Neuronal stem cell (in vitro differentiated cells): Measurements from ENCODE around the gene NPC1L1.

Experiments
- DNase-seq: peaks from one replicate; pipeline ENCODE4 v3.0.0-alpha.2; 2013; ENCODE audit warnings: low spot score
- H2AFZ ChIP-seq: one replicate; pipeline ENCODE4 v1.6.1; 2013; ENCODE audit warnings: mild to moderate bottlenecking, low read length, inconsistent platforms
- H2AK5ac ChIP-seq: 2 replicates; pipeline ENCODE4 v1.6.1; 2013; ENCODE audit warnings: low read depth, mild to moderate bottlenecking, inconsistent platforms, low read length, moderate library complexity, mixed read lengths
- H2BK120ac ChIP-seq: 2 replicates; pipeline ENCODE4 v1.6.1; 2013; ENCODE audit warnings: low read depth, mild to moderate bottlenecking, inconsistent platforms, low read length, moderate library complexity, mixed read lengths
- H2BK12ac ChIP-seq: one replicate; pipeline ENCODE4 v1.6.1; 2013; ENCODE audit warnings: low read length, inconsistent platforms
- H2BK15ac ChIP-seq: 2 replicates; pipeline ENCODE4 v1.6.1; 2013; ENCODE audit warnings: mild to moderate bottlenecking, low read length, inconsistent platforms, mixed read lengths
- H2BK5ac ChIP-seq: one replicate; pipeline ENCODE4 v1.6.1; 2013; ENCODE audit warnings: inconsistent platforms, mild to moderate bottlenecking, low read length, moderate library complexity
- H3K14ac ChIP-seq: one replicate; pipeline ENCODE4 v1.6.1; 2013; ENCODE audit warnings: low read length, inconsistent platforms
- H3K18ac ChIP-seq: 2 replicates; pipeline ENCODE4 v1.6.1; 2013; ENCODE audit warnings: low read length, inconsistent platforms
- H3K23ac ChIP-seq: 2 replicates; pipeline ENCODE4 v1.6.1; 2013; ENCODE audit warnings: low read depth, mild to moderate bottlenecking, mixed read lengths, low read length, inconsistent platforms; ENCODE audit not compliant: poor library complexity
- H3K27ac ChIP-seq: replicated peaks from 3 replicates; pipeline ENCODE4 v1.5.1; 2013; ENCODE audit warnings: low read length, inconsistent platforms
- H3K27me3 ChIP-seq, 3 experiments: 2 replicates each; pipeline ENCODE4 v1.6.1; 2013; ENCODE audit warnings: low read length in 3 of 3, mild to moderate bottlenecking in 2 of 3, inconsistent platforms in 1 of 3, low read depth in 1 of 3, mixed read lengths in 1 of 3, moderate library complexity in 1 of 3; ENCODE audit not compliant: control insufficient read depth in 3 of 3, insufficient read depth in 3 of 3
- H3K36me3 ChIP-seq, 2 donors: replicated peaks in 1 of 2; 2 replicates each; pipeline ENCODE4 v1.6.1; 2013; ENCODE audit warnings: low read length in 2 of 2; ENCODE audit not compliant: control insufficient read depth in 2 of 2, insufficient read depth in 2 of 2
- H3K4ac ChIP-seq: 2 replicates; pipeline ENCODE4 v1.6.1; 2013; ENCODE audit warnings: inconsistent platforms, mild to moderate bottlenecking, low read length, moderate library complexity
- H3K4me1 ChIP-seq, 2 donors: 1 replicate in 1 of 2; 2 replicates in 1 of 2; pipeline ENCODE4 v1.6.1; 2013; ENCODE audit warnings: low read length in 2 of 2, low read depth in 1 of 2; ENCODE audit not compliant: control insufficient read depth in 2 of 2, insufficient read depth in 1 of 2
- H3K4me2 ChIP-seq: one replicate; pipeline ENCODE4 v1.6.1; 2013; ENCODE audit warnings: mild to moderate bottlenecking, low read length, inconsistent platforms; ENCODE audit not compliant: insufficient read depth, poor library complexity, severe bottlenecking
- H3K4me3 ChIP-seq, 2 donors: 2 replicates each; pipeline ENCODE4 v1.5.1; 2013; ENCODE audit warnings: low read length in 2 of 2, mild to moderate bottlenecking in 2 of 2, inconsistent platforms in 1 of 2, moderate library complexity in 1 of 2
- H3K79me1 ChIP-seq: one replicate; pipeline ENCODE4 v1.6.1; 2013; ENCODE audit warnings: low read depth, mild to moderate bottlenecking, inconsistent platforms, low read length, moderate library complexity
- H3K9ac ChIP-seq: one replicate; pipeline ENCODE4 v1.6.1; 2013; ENCODE audit warnings: mild to moderate bottlenecking, low read depth, low read length, inconsistent platforms; ENCODE audit not compliant: poor library complexity
- H3K9me3 ChIP-seq, 2 donors: replicated peaks in 1 of 2; 2 replicates each; pipeline versions ENCODE3 to v1.6.1; 2013; ENCODE audit warnings: low read length in 2 of 2, mild to moderate bottlenecking in 2 of 2, inconsistent platforms in 1 of 2, low read depth in 1 of 2, mixed read lengths in 1 of 2, moderate library complexity in 1 of 2; ENCODE audit not compliant: control insufficient read depth in 2 of 2, insufficient read depth in 1 of 2
- H4K8ac ChIP-seq: one replicate; pipeline ENCODE4 v1.6.1; 2013; ENCODE audit warnings: low read depth, mild to moderate bottlenecking, inconsistent platforms, low read length, moderate library complexity
- H4K91ac ChIP-seq: one replicate; pipeline ENCODE4 v1.6.1; 2013; ENCODE audit warnings: low read length, low read depth, mild to moderate bottlenecking, inconsistent platforms; ENCODE audit not compliant: poor library complexity
- WGBS, 2 donors: extraction: QIAGEN DNeasy Blood & Tissue Kit; methylation state at CpG; one replicate each; pipeline ENCODE4 v1.1.7; 2013; ENCODE audit warnings: missing lambda C conversion rate in 2 of 2, mixed read lengths in 1 of 2; ENCODE audit not compliant: insufficient read length in 2 of 2, insufficient replicate concordance in 1 of 2; ENCODE audit errors: extremely low coverage in 2 of 2; 5-methylcytosine and 5-hydroxymethylcytosine counted together

NPC1L1 gene

GRCh38 chr7:44477063-44477830 is 63.9 kb downstream of the NPC1L1 start:
- no peak overlapping the region for H3K4ac ChIP-seq
- H3K27ac ChIP-seq = no peak overlapping the region
- no peak overlapping the region for H3K14ac ChIP-seq
- peak; percentile 62 for DNase-seq
- no peaks in the 10 kb centered on the region for H3K27me3 ChIP-seq
- no peak overlapping the region for H2BK12ac ChIP-seq
- no peak overlapping the region for H2BK120ac ChIP-seq
- H4K8ac ChIP-seq = no peak overlapping the region
- H3K9me3 ChIP-seq = peaks cover 0 to under 1% of the 10 kb centered on the region in 2 donors
- peaks cover 21 to 94% of the 10 kb centered on the region in 2 donors for H3K36me3 ChIP-seq
- H3K9ac ChIP-seq = no peak overlapping the region
- H3K4me1 ChIP-seq = no peaks in the 10 kb centered on the region
- no peak overlapping the region for H2BK15ac ChIP-seq
- no peak overlapping the region for H3K4me3 ChIP-seq
- H3K18ac ChIP-seq = no peak overlapping the region
- H2AK5ac ChIP-seq = no peak overlapping the region
- no peak overlapping the region for H2AFZ ChIP-seq
- WGBS, 2 donors = no CpG with 5 or more reads among the region's 6 CpGs
- H2BK5ac ChIP-seq = no peak overlapping the region
- no peak overlapping the region for H4K91ac ChIP-seq
- no peak overlapping the region for H3K23ac ChIP-seq
- H3K4me2 ChIP-seq = no peak overlapping the region
- H3K79me1 ChIP-seq = no peaks in the 10 kb centered on the region

DNA sequence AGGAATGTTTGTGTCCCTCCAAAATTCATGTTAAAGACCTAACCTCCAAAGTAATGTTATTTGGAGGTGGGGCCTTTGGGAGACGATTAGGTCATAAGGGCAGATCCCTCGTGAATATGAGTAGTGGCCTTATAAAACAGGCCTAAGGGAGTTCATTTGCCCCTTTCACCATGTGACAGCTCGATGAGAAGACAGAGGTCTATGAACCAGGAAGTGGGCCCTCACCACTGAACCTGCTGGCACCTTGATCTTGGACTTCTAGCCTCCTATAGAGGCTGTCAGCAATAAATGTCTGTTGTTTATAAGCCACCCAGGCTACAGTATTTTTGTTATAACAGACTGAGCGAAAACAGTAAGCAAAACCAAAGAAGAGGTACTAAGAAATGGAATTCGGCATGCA is 64.8 kb downstream of the NPC1L1 start:
- Histone ChIP-seq H4K8ac (no peak overlapping the region), H3K14ac (no peak overlapping the region), H2BK120ac (no peak overlapping the region), H2AFZ (no peak overlapping the region), H3K9ac (no peak overlapping the region), H3K4me2 (no peak overlapping the region), H3K4ac (no peak overlapping the region), H2BK15ac (no peak overlapping the region), H3K9me3 (no peaks in the 10 kb centered on the region), H4K91ac (no peak overlapping the region), H3K18ac (no peak overlapping the region), H2AK5ac (no peak overlapping the region), H3K4me3 (no peak overlapping the region), H3K79me1 (no peaks in the 10 kb centered on the region), H2BK5ac (no peak overlapping the region), H3K27ac (no peak overlapping the region), H3K4me1 (no peaks in the 10 kb centered on the region), H2BK12ac (no peak overlapping the region), H3K36me3 (peaks cover 21 to 94% of the 10 kb centered on the region in 2 donors), H3K27me3 (no peaks in the 10 kb centered on the region), H3K23ac (no peak overlapping the region)
- no CpG with 5 or more reads among the region's 5 CpGs for WGBS, 2 donors
- DNase-seq = no peak

DNA sequence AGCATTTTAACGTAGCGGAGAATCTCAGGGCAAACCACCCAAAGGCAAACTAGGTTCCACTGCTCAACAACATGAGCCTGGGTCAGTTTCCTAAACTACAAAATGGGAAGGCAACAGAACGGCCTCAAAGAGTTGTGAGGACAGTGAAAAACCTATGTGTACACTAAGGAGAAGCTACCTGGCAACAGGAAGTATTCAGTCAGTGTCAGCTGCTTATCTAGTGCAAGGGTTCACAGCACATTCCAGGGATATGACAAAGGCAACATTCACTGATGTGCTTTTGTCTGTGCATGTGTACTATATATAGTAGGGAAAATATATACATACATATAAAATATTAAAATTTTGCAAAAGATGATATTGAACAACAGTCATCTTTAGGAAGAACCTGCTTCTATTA is 67.8 kb downstream of the NPC1L1 start:
- no peak overlapping the region for H2BK12ac ChIP-seq
- H2BK15ac ChIP-seq = no peak overlapping the region
- peaks cover 0 to 8% of the 10 kb centered on the region in 2 donors for H3K4me1 ChIP-seq
- H4K8ac ChIP-seq = no peak overlapping the region
- H3K23ac ChIP-seq = no peak overlapping the region
- no peak overlapping the region for H2AFZ ChIP-seq
- H2BK120ac ChIP-seq = no peak overlapping the region
- H3K14ac ChIP-seq = no peak overlapping the region
- no peak overlapping the region for H3K4ac ChIP-seq
- no peaks in the 10 kb centered on the region for H3K9me3 ChIP-seq
- H3K27me3 ChIP-seq = no peaks in the 10 kb centered on the region
- no CpG with 5 or more reads among the region's 3 CpGs for WGBS, 2 donors
- H3K4me2 ChIP-seq = no peak overlapping the region
- no peak overlapping the region for H2BK5ac ChIP-seq
- H3K79me1 ChIP-seq = no peaks in the 10 kb centered on the region
- no peak overlapping the region for H3K27ac ChIP-seq
- H3K36me3 ChIP-seq = peaks cover 21 to 92% of the 10 kb centered on the region in 2 donors
- H3K9ac ChIP-seq = no peak overlapping the region
- H2AK5ac ChIP-seq = no peak overlapping the region
- DNase-seq = no peak
- no peak overlapping the region for H3K18ac ChIP-seq
- H3K4me3 ChIP-seq = no peak overlapping the region
- H4K91ac ChIP-seq = no peak overlapping the region

DNA sequence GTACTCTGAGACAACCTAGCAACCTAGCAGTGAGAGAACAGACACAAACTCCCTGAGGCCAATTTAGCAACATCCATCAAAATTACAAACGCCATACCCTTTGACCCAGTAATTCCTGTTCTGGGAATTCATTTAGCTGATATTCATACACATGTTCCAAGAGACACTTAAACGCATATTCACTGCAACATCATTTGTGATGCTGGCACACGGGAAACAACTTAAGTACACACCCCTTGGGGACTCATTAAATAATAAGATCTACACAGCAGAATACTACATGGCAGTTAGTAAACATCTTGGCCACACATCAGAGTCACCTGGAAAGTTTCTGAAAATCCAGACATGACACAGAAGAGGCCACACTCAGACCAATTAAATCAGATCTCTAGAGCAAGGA is 68.3 kb downstream of the NPC1L1 start:
- H4K91ac ChIP-seq = no peak overlapping the region
- no peak overlapping the region for H2AFZ ChIP-seq
- no peaks in the 10 kb centered on the region for H3K9me3 ChIP-seq
- no peak overlapping the region for H2BK120ac ChIP-seq
- no CpG with 5 or more reads among the region's 3 CpGs for WGBS, 2 donors
- no peak overlapping the region for H3K4me2 ChIP-seq
- no peak overlapping the region for H3K18ac ChIP-seq
- H3K36me3 ChIP-seq = peaks cover 21 to 92% of the 10 kb centered on the region in 2 donors
- no peaks in the 10 kb centered on the region for H3K27me3 ChIP-seq
- H2BK12ac ChIP-seq = no peak overlapping the region
- no peak overlapping the region for H2BK5ac ChIP-seq
- no peak overlapping the region for H4K8ac ChIP-seq
- H3K14ac ChIP-seq = no peak overlapping the region
- H2AK5ac ChIP-seq = no peak overlapping the region
- DNase-seq = no peak
- H2BK15ac ChIP-seq = no peak overlapping the region
- H3K23ac ChIP-seq = no peak overlapping the region
- H3K4ac ChIP-seq = no peak overlapping the region
- peaks cover 0 to 8% of the 10 kb centered on the region in 2 donors for H3K4me1 ChIP-seq
- H3K4me3 ChIP-seq = no peak overlapping the region
- no peaks in the 10 kb centered on the region for H3K79me1 ChIP-seq
- no peak overlapping the region for H3K27ac ChIP-seq
- H3K9ac ChIP-seq = no peak overlapping the region
